BE2C (cell line): ENCODE measurements around the gene GNA14.
"Not testable (repeated sequence)": the region's sequence is repeated elsewhere in the genome, so short reads cannot be mapped to it uniquely, and the experiment has no call there.

Source experiments
- DNase-seq: peaks from one replicate; pipeline ENCODE4 v3.0.0-alpha.2; 2020
- H3K27me3 ChIP-seq: fragments of 250-450 bp; sonication (Bioruptor Pico); 2 replicates; pipeline ENCODE4 v1.5.1; 2020; ENCODE audit warnings: mild to moderate bottlenecking
- H3K36me3 ChIP-seq: fragments of 250-450 bp; sonication (Bioruptor Pico); 2 replicates; pipeline ENCODE4 v1.5.1; 2020; ENCODE audit warnings: mild to moderate bottlenecking
- H3K4me1 ChIP-seq: fragments of 250-450 bp; sonication (Bioruptor Pico); 2 replicates; pipeline ENCODE4 v1.5.1; 2020
- H3K4me3 ChIP-seq: 2 replicates; pipeline ENCODE4 v1.5.1; 2011; ENCODE audit warnings: low read depth, low read length
- H3K9me3 ChIP-seq: fragments of 250-450 bp; sonication (Bioruptor Pico); 2 replicates; pipeline ENCODE4 v1.5.1; 2020
- TF ChIP-seq, protein P1 (sequence below): IDR thresholded peaks from 2 replicates; pipeline ENCODE4 v1.5.1; 2012; ENCODE audit warnings: mild to moderate bottlenecking, low read depth, low read length

Gene GNA14

GRCh38 chr9:77505232-77505631 is 142.9 kb downstream of the GNA14 start:
- H3K4me1 ChIP-seq: peaks cover 3% of the 10 kb centered on the region; the same call in 1 of the 2 replicates
- TF ChIP-seq, protein P1, sequence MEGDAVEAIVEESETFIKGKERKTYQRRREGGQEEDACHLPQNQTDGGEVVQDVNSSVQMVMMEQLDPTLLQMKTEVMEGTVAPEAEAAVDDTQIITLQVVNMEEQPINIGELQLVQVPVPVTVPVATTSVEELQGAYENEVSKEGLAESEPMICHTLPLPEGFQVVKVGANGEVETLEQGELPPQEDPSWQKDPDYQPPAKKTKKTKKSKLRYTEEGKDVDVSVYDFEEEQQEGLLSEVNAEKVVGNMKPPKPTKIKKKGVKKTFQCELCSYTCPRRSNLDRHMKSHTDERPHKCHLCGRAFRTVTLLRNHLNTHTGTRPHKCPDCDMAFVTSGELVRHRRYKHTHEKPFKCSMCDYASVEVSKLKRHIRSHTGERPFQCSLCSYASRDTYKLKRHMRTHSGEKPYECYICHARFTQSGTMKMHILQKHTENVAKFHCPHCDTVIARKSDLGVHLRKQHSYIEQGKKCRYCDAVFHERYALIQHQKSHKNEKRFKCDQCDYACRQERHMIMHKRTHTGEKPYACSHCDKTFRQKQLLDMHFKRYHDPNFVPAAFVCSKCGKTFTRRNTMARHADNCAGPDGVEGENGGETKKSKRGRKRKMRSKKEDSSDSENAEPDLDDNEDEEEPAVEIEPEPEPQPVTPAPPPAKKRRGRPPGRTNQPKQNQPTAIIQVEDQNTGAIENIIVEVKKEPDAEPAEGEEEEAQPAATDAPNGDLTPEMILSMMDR: no peak
- no peak for DNase-seq
- H3K36me3 ChIP-seq: no peaks in the 10 kb centered on the region
- H3K9me3 ChIP-seq: no peaks in the 10 kb centered on the region
- H3K4me3 ChIP-seq: no peak overlapping the region
- no peaks in the 10 kb centered on the region for H3K27me3 ChIP-seq

DNA sequence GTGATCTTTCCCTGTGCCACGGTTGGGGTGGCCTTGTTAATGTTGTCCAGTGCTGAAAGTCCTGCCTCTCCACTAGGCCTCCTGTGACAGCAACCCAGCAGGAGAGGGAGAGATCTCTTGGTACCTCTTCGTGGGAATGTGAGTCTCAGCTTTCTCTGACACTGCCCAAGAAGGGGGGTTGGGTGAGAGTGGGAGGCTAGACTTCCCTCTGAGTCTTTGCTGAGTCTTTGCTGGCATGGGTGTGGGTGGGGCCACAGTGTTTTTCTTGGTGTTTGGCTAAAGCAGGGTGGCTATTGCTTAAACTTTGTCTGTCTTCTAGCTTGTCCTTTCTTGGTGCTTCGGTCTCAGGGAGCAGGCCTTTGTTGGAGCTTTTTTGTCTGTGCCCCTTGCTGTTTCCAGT is 145.6 kb downstream of the GNA14 start:
- no peak for DNase-seq
- no peak overlapping the region for H3K4me3 ChIP-seq
- peaks cover 3% of the 10 kb centered on the region; the same call in 1 of the 2 replicates for H3K4me1 ChIP-seq
- no peaks in the 10 kb centered on the region for H3K9me3 ChIP-seq
- H3K27me3 ChIP-seq: no peaks in the 10 kb centered on the region
- TF ChIP-seq, protein P1: no peak
- H3K36me3 ChIP-seq: no peaks in the 10 kb centered on the region

DNA sequence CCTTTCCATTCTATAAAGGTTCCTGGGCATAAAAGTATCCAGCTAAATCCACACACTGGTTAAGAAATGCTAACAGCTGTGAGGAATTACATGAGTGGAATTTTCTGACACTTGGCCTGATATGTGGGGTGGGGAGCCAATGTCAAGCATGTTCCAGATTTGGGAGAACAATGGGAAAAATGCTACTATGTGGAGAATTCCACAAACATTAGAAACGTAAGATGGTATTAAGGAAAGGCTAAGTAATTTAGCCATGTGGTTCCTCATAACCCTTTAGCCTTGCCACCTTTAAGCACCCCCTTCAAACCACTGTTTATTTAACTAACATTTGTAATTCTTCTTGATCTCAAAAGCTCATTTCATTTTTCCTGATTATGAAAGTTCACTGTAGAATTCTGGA is 149.2 kb downstream of the GNA14 start:
- Histone ChIP-seq H3K27me3 (no peaks in the 10 kb centered on the region), H3K4me3 (no peak overlapping the region), H3K4me1 (no peaks in the 10 kb centered on the region), H3K36me3 (no peaks in the 10 kb centered on the region), H3K9me3 (no peaks in the 10 kb centered on the region)
- no peak for DNase-seq
- TF ChIP-seq, protein P1: no peak

GRCh38 chr9:77497322-77498198 is 150.6 kb downstream of the GNA14 start:
- no peaks in the 10 kb centered on the region for H3K9me3 ChIP-seq
- no peaks in the 10 kb centered on the region for H3K36me3 ChIP-seq
- no peak overlapping the region for H3K4me3 ChIP-seq
- no peaks in the 10 kb centered on the region for H3K4me1 ChIP-seq
- no peak for DNase-seq
- no peaks in the 10 kb centered on the region for H3K27me3 ChIP-seq
- TF ChIP-seq, protein P1: no peak

DNA sequence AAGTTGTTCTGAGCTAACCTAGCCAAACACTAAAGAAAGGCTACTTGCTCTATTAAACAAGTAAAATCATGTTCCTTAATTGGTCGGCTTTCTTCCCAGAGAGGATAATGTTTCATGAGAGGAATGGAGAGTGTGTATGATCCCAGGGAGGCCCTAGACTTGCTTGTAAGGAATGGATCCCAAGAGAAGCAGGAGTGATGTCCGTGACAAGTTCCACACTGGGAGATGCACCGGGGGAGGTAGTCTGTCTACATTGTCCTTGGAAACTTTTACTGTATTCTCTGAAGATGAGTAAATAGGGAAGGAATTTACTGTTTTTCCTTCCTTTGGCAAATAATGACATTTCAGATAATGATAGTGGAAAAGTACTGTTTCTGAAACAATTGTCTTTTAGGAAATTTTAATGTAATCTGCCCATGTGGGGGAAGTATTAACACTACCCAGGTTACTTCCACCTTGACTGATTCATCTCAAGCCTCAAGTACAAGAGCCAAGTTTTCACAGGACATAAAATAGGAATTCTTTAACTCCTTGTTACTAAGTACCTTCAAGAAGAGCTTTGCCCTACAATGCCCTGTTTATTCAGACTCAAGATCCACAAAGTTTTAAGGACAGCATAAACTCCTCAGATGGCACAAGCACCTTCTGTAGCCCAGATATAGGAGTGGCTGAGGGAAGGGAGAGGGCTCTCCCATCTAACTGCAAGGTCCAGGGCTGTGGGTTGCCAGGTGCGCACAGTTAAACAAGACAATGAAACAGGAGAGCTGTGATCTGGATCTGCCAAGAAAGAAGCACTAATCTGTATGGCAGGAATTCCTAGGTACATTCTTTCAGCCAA is 152.1 kb downstream of the GNA14 start:
- Histone ChIP-seq H3K4me3 (no peak overlapping the region), H3K9me3 (no peaks in the 10 kb centered on the region), H3K36me3 (no peaks in the 10 kb centered on the region), H3K4me1 (no peaks in the 10 kb centered on the region), H3K27me3 (no peaks in the 10 kb centered on the region)
- no peak for DNase-seq
- TF ChIP-seq, protein P1: no peak

GRCh38 chr9:77490279-77490678 is 157.8 kb downstream of the GNA14 start:
- not testable (repeated sequence) for DNase-seq, H3K4me1 ChIP-seq, H3K36me3 ChIP-seq

DNA sequence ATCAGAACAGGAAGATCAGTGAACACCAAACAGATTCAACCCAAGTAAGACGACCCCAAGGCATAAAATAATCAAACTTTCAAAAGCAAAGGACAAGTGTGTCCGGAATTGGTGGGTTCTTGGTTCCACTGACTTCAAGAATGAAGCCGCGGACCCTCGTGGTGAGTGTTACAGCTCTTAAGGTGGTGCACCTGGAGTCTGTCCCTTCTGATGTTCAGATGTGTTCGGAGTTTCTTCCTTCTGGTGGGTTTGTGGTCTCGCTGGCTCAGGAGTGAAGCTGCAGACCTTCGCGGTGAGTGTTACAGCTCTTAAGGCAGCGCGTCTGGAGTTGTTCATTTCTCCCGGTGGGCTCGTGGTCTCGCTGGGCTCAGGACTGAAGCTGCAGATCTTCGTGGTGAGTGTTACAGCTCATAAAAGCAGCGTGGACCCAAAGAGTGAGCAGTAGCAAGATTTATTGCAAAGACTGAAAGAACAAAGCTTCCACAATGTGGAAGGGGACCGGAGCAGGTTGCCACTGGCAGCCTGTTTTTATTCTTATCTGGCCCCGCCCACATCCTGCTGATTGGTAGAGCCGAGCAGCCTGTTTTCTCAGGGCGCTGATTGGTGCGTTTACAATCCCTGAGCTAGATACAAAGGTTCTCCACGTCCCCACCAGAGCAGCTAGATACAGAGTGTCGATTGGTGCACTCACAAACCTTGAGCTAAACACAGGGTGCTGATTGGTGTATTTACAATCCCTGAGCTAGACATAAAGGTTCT is 158.5 kb downstream of the GNA14 start:
- H3K27me3 ChIP-seq, H3K4me1 ChIP-seq, DNase-seq, H3K9me3 ChIP-seq, H3K4me3 ChIP-seq, H3K36me3 ChIP-seq: not testable (repeated sequence)

More at GRCh38 chr9:77490279-77490678, 157.8 kb downstream of the GNA14 start:
- H3K4me3 ChIP-seq, H3K27me3 ChIP-seq, H3K9me3 ChIP-seq: not testable (repeated sequence)
